ENCODE results near the gene ATG4B. TPM values are rescaled to one million over a fixed set of nuclear protein-coding genes. Genes with fewer than 3 reads are reported as not detected.

ATG4B gene
- total and polyA plus RNA-seq, 2 of the 8 experiments (the other 6 are each of a cell fraction or from before 2014, with no cell fraction given) = 103 to 155 TPM

DNA sequence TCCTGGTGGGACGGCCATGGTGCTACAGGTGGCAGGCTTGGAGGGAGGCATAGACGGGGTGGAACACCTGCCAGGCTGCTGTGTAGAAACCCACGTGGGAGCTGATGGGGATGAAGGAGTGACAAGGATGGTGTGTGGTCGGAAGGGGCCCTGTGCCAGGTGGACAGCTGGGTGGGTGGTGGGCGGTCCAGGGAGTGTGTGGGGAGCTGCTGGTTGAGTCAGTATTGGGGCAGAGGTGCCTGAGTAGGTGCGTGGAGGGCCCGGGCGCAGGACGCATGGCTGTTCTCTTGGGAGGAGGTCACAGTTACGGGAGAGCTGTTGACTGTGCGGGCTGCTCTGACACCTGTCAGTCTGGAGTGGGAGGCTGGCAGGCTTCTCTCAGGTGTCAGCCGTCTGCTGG is 84.4 kb downstream of the ATG4B start:
- H3K4ac ChIP-seq (replicated peaks; ENCODE audit: insufficient read length, low read depth, low read length) = no peak overlapping the region
- H2BK15ac ChIP-seq (ENCODE audit: low read length) = no peak overlapping the region
- no peak overlapping the region for H3K9ac ChIP-seq (replicated peaks in 1 of 4; ENCODE audit: extremely low read depth in 1 of 4, low read depth in 3 of 4, low read length in 3 of 4)
- no peak overlapping the region for H3K14ac ChIP-seq (ENCODE audit: insufficient read length)
- no peaks in the 10 kb centered on the region for H3K79me2 ChIP-seq (ENCODE audit: control insufficient read depth in 1 of 2, insufficient read depth in 2 of 2, low read length in 2 of 2)
- no peak overlapping the region for H2BK5ac ChIP-seq (ENCODE audit: low read depth, low read length)
- H4K8ac ChIP-seq (ENCODE audit: extremely low read depth, insufficient read depth, low read length) = 0 out of 2 replicates have a peak overlapping the region, but pooled peaks have one; percentile 25
- H3K4me3 ChIP-seq (ENCODE audit: extremely low read depth in 1 of 4, insufficient read depth in 2 of 4, low read depth in 3 of 4, low read length in 4 of 4) = no peak overlapping the region
- H3K23ac ChIP-seq (ENCODE audit: insufficient read length) = no peak overlapping the region
- H3K27me3 ChIP-seq (replicated peaks in 1 of 4; ENCODE audit: control insufficient read depth in 3 of 4, extremely low read depth in 1 of 4, insufficient read depth in 3 of 4, low read length in 3 of 4) = no peaks in the 10 kb centered on the region; a peak in 1 of 7 replicates
- no peak overlapping the region for H3K4me2 ChIP-seq (ENCODE audit: insufficient read depth in 1 of 2, low read depth in 2 of 2, low read length in 2 of 2)
- peaks cover 4 to 51% (median 35%) of the 10 kb centered on the region in 4 experiments; a peak in 6 of 8 replicates for H3K36me3 ChIP-seq (ENCODE audit: control insufficient read depth in 2 of 4, insufficient read depth in 4 of 4, low read length in 3 of 4)
- H4K5ac ChIP-seq (ENCODE audit: insufficient read length, low read depth, low read length) = no peak overlapping the region
- H2BK12ac ChIP-seq (ENCODE audit: low read depth, low read length) = no peak overlapping the region
- FAIRE-seq (no peak), DNase-seq (ENCODE audit: low read depth in 1 of 2, low spot score in 2 of 2) (no peak)
- H4K91ac ChIP-seq (replicated peaks; ENCODE audit: insufficient read length, low read length) = no peak overlapping the region
- peaks cover 12 to 16% of the 10 kb centered on the region in 2 experiments for H3K9me3 ChIP-seq (ENCODE audit: insufficient read depth in 2 of 2, low read depth in 1 of 2, low read length in 1 of 2)
- no peak overlapping the region for H2BK120ac ChIP-seq (replicated peaks; ENCODE audit: low read depth, low read length)
- ChIA-PET POLR2A (ENCODE audit: partially characterized antibody) (interaction anchor here (1.0 to 1.5 kb wide), 3 partner anchors 15 to 57 kb away, joined by 3 to 6 read pairs (median 3); partner anchors contain the start of gene ING5), CTCF (ENCODE audit: partially characterized antibody) (interaction anchor here (1.3 to 1.4 kb wide), 2 partner anchors 8 to 9 kb away, joined by 3 to 4 read pairs; no protein-coding TSS in a partner anchor)
- H2BK20ac ChIP-seq (ENCODE audit: low read length) = no peak overlapping the region
- H2AFZ ChIP-seq (ENCODE audit: low read length) = no peak overlapping the region
- peaks cover 3 to 4% of the 10 kb centered on the region in 2 experiments for H4K20me1 ChIP-seq (replicated peaks in 1 of 2; ENCODE audit: control insufficient read depth in 1 of 2, insufficient read depth in 2 of 2, low read length in 2 of 2)
- no peaks in the 10 kb centered on the region for H3K23me2 ChIP-seq (ENCODE audit: low read depth, low read length)
- H3K56ac ChIP-seq (replicated peaks; ENCODE audit: insufficient read length, low read depth, low read length) = no peak overlapping the region
- no peak overlapping the region for H3K27ac ChIP-seq (ENCODE audit: low read depth, low read length)
- H3K79me1 ChIP-seq (ENCODE audit: low read depth, low read length) = no peaks in the 10 kb centered on the region; the same call in 1 of the 2 replicates
- WGBS, 2 experiments (ENCODE audit: extremely low coverage in 1 of 2, insufficient coverage in 1 of 2, insufficient read length in 1 of 2, insufficient replicate concordance in 2 of 2, low coverage in 1 of 2, low lambda C conversion rate in 2 of 2, missing lambda C conversion rate in 1 of 2) = 91% methylated on average over 11 of the region's 12 CpGs; no CpG with 5 or more reads in 1 of the 2 experiments
- no peaks in the 10 kb centered on the region for H3K4me1 ChIP-seq (replicated peaks in 1 of 4; ENCODE audit: control insufficient read depth in 3 of 4, insufficient read depth in 4 of 4, low read length in 3 of 4)
- no peak overlapping the region for H3K18ac ChIP-seq (ENCODE audit: extremely low read depth, low read length)
- H2AK5ac ChIP-seq (ENCODE audit: low read depth, low read length) = no peak overlapping the region
- no peak for TF ChIP-seq CTBP2 (IDR thresholded peaks at IDR 0.05; ENCODE audit: borderline replicate concordance, insufficient read depth, insufficient read length, low read length)
- TF ChIP-seq TBP (IDR thresholded peaks at IDR 0.05; ENCODE audit: low read depth, low read length) = no peak
- TF ChIP-seq CBX8 (IDR thresholded peaks at IDR 0.05; ENCODE audit: borderline replicate concordance, low read depth, low read length) = no peak
- TF ChIP-seq, protein P1, sequence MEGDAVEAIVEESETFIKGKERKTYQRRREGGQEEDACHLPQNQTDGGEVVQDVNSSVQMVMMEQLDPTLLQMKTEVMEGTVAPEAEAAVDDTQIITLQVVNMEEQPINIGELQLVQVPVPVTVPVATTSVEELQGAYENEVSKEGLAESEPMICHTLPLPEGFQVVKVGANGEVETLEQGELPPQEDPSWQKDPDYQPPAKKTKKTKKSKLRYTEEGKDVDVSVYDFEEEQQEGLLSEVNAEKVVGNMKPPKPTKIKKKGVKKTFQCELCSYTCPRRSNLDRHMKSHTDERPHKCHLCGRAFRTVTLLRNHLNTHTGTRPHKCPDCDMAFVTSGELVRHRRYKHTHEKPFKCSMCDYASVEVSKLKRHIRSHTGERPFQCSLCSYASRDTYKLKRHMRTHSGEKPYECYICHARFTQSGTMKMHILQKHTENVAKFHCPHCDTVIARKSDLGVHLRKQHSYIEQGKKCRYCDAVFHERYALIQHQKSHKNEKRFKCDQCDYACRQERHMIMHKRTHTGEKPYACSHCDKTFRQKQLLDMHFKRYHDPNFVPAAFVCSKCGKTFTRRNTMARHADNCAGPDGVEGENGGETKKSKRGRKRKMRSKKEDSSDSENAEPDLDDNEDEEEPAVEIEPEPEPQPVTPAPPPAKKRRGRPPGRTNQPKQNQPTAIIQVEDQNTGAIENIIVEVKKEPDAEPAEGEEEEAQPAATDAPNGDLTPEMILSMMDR (IDR thresholded peaks at IDR 0.05; ENCODE audit: control extremely low read depth in 1 of 3, insufficient read depth in 1 of 3, low read depth in 1 of 3, low read length in 3 of 3) = no peak
- no peak for TF ChIP-seq CREB1 (IDR thresholded peaks at IDR 0.05)
- no peak for TF ChIP-seq RXRA (IDR thresholded peaks at IDR 0.05; ENCODE audit: insufficient read depth, low read depth, low read length)
- TF ChIP-seq CBX5 (IDR thresholded peaks at IDR 0.05; ENCODE audit: low read depth, low read length) = no peak
- TF ChIP-seq EGR1 (IDR thresholded peaks at IDR 0.05; ENCODE audit: borderline replicate concordance, low read depth, low read length) = no peak
- no peak for TF ChIP-seq MAFK (IDR thresholded peaks at IDR 0.05; ENCODE audit: low read depth, low read length)
- no peak for TF ChIP-seq CHD1 (IDR thresholded peaks at IDR 0.05; ENCODE audit: low read depth, low read length)
- TF ChIP-seq EZH2 (IDR thresholded peaks at IDR 0.05; ENCODE audit: low read depth, low read length, severe bottlenecking) = no peak

All from H1 (cell line).